Thoracic aorta (tissue), 2 donors: ENCODE data around the gene CDC7. TPM values are rescaled to one million over a fixed set of nuclear protein-coding genes. Genes with fewer than 3 reads are reported as not detected.

ENCODE experiments used
- ATAC-seq: fragments of 150-250 bp; one replicate; pipeline ENCODE4 v1.8.0; 2017; ENCODE audit warnings: low read depth; ENCODE audit not compliant: insufficient number of reproducible peaks, low FRiP score
- DNase-seq: peaks from one replicate; pipeline ENCODE4 v3.0.0-alpha.2; 2020; ENCODE audit warnings: low spot score
- H3K27ac ChIP-seq, 2 donors: fragments of 200-600 bp; sonication (generic); 1 replicate in 1 of 2; 2 replicates in 1 of 2; pipeline ENCODE4 v1.5.1; 2016; ENCODE audit warnings: mild to moderate bottlenecking in 2 of 2, moderate library complexity in 2 of 2
- H3K27me3 ChIP-seq: fragments of 200-600 bp; sonication (generic); replicated peaks from 2 replicates; pipeline ENCODE4 v1.6.0; 2016; ENCODE audit warnings: mild to moderate bottlenecking; ENCODE audit not compliant: insufficient read depth
- H3K36me3 ChIP-seq: fragments of 200-600 bp; sonication (generic); one replicate; pipeline ENCODE4 v1.5.1; 2016
- H3K4me1 ChIP-seq, 2 donors: fragments of 200-600 bp; sonication (generic); 1 replicate in 1 of 2; 2 replicates in 1 of 2; pipeline versions ENCODE4 v1.5.1 to v1.6.0; 2016; ENCODE audit warnings: low read depth in 2 of 2, mild to moderate bottlenecking in 1 of 2; ENCODE audit not compliant: control insufficient read depth in 1 of 2
- H3K4me3 ChIP-seq: fragments of 200-600 bp; sonication (generic); 2 replicates; pipeline ENCODE4 v1.5.1; 2016; ENCODE audit warnings: mild to moderate bottlenecking
- H3K9me3 ChIP-seq: fragments of 200-600 bp; sonication (generic); 2 replicates; pipeline ENCODE4 v1.5.1; 2016
- total RNA-seq, 2 donors: library from RNA; depleted of rRNA; stranded (reverse); fragments of >200 nt; gene quantifications; one replicate each; pipeline versions ENCODE4 v1.1.0 to v1.2.3, GENCODE V29; 2016
- TF ChIP-seq, protein P1 (sequence below): fragments of 200-600 bp; sonication (generic); IDR thresholded peaks from one replicate; pipeline ENCODE4 v1.5.1; 2019; ENCODE audit warnings: antibody characterized with exemption

The CDC7 gene
- total RNA-seq, 2 donors from 2014 or later = 0.14 to 2.1 TPM

DNA sequence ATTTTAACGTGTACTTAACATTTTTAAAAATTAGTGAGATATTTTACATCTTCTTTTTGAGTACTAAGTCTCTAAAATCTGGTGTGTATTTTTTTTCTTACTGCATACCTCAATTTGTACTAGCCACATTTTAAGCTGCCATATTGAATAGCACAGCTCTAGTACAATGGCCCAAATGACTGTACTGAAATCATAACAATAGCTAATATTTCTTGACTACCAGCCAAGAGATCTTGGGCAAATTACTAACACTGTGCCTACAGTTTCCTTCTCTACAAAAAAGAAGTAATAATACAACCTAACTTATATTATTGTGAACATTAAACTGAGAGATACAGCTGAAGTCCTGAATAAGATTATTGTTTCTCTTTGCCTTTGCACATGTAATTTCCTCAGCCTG is 57.2 kb downstream of the CDC7 start:
- no peaks in the 10 kb centered on the region for H3K36me3 ChIP-seq
- no peak for ATAC-seq

DNA sequence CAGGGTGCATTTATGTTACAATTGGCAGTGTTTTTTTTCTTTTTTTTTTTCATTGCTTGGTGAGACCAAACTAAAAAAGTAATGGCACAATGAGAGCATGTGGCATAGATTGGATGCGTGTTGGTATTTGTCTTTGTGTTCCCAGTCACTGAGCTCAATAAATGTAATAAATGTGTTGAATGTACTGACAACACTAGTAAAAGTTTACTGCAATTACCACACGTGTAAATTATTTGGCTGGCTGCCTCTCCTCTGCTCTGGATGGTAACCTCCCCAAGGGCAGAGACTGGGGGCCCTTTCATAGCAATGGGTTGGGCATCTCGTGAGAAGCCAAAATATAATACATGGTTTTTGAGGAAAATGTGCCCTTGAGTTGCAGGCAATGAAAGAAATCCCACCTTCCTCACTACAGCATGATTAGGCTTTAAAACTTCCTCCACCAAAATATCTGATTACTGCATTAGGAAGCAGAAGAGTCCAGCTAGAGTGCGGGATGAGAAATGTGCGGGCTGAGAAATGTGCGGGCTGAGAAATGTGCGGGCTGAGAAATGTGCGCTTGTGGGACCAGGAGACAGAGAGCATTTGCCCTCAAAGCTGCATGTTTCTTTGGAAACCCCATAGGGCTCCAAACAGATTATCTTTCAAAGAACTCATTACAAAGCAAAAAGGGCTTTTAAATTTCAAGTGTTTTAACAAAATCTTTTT is 58.5 kb downstream of the CDC7 start:
- ATAC-seq = no peak
- peaks cover under 1 to 5% of the 10 kb centered on the region in 2 donors for H3K4me1 ChIP-seq

More for the DNA sequence above, 57.2 kb downstream of the CDC7 start:
- Histone ChIP-seq H3K4me1 (peaks cover 5 to 11% of the 10 kb centered on the region in 2 donors), H3K4me3 (no peak overlapping the region), H3K27ac (no peak overlapping the region), H3K27me3 (no peaks in the 10 kb centered on the region), H3K9me3 (no peaks in the 10 kb centered on the region)
- DNase-seq = no peak
- TF ChIP-seq, protein P1, sequence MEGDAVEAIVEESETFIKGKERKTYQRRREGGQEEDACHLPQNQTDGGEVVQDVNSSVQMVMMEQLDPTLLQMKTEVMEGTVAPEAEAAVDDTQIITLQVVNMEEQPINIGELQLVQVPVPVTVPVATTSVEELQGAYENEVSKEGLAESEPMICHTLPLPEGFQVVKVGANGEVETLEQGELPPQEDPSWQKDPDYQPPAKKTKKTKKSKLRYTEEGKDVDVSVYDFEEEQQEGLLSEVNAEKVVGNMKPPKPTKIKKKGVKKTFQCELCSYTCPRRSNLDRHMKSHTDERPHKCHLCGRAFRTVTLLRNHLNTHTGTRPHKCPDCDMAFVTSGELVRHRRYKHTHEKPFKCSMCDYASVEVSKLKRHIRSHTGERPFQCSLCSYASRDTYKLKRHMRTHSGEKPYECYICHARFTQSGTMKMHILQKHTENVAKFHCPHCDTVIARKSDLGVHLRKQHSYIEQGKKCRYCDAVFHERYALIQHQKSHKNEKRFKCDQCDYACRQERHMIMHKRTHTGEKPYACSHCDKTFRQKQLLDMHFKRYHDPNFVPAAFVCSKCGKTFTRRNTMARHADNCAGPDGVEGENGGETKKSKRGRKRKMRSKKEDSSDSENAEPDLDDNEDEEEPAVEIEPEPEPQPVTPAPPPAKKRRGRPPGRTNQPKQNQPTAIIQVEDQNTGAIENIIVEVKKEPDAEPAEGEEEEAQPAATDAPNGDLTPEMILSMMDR = no peak

DNA sequence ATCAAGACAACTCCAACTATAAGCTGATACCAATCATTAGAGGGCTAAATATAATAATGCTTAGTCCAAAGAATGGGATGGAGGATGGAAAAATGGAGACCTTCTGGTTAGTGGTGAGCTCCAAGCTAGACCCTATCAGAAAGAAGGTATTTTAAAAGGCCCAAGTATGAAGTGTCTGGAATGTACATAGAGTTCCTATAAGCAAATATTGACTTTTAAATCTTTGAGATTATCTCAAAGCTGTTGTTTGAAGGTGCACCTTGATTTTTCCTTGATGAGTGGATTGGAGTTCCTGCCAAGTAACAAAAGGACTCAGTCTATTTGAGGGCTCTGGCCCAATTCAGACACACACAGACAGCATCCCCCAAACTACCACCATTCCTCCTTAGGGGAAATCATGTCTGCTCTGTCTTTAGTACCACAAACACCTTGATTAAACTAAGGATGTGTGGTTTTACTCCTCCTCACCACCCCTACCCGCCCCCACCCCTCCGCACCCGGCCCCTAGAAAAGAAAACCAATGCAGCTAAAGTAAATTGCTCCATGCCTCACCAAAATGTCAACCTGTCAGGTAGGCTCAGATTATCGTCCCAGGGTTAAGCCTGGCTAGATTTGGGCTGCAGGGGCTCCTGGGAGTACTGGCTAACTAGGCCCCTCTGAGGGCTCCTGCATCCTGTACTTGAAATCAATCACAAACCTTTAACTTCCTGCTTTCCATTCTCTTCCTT is 59.4 kb downstream of the CDC7 start:
- ATAC-seq (no peak), DNase-seq (no peak)
- H3K4me1 ChIP-seq = peaks cover 0 to 5% of the 10 kb centered on the region in 2 donors
- TF ChIP-seq, protein P1 = no peak
- H3K4me3 ChIP-seq = no peak overlapping the region
- no peaks in the 10 kb centered on the region for H3K27me3 ChIP-seq
- no peaks in the 10 kb centered on the region for H3K9me3 ChIP-seq
- no peak overlapping the region for H3K27ac ChIP-seq
- no peaks in the 10 kb centered on the region for H3K36me3 ChIP-seq

More for the DNA sequence above, 58.5 kb downstream of the CDC7 start:
- no peak overlapping the region for H3K4me3 ChIP-seq
- H3K27ac ChIP-seq = no peak overlapping the region
- TF ChIP-seq, protein P1 = no peak
- H3K9me3 ChIP-seq = no peaks in the 10 kb centered on the region
- H3K27me3 ChIP-seq = no peaks in the 10 kb centered on the region
- no peaks in the 10 kb centered on the region for H3K36me3 ChIP-seq
- no peak for DNase-seq

DNA sequence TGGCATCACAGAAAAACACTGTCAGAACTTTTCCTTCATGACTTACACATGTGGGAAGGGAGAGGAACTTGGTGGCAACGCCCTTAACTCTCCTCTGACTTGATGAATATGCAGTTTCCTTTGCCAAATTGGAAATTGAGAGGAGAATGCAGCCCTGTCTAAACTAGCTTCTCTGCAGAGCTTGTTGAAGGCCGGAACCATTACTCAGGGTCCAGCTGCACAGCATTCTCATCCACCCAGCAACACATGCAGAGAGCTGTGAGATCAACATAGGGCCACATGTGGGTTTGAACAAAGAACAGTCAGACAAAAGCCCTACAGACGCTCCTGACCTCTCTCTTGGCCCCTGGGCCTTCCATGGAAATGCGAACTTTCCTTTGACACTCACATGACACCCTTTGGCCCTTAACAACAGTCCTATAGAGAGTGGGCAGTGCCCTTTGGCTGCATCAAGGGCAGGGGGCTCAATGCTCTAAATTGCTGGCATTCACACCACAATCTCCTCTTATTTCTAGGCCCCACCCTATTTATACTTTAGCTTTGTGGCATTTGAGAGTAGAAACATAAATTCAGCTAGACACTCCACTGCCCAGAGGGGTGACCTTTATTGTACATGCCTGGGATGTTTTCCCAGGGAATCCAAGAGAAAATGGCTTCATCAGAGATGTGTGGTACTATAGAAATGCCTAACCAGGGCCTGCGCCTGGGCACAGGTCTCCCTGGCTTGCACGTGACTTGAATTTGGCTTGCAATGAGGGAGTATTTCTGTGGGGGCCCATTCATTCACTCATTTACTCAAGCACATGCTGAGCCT is 64.4 kb downstream of the CDC7 start:
- Histone ChIP-seq H3K27me3 (no peaks in the 10 kb centered on the region), H3K4me3 (no peak overlapping the region), H3K27ac (no peak overlapping the region), H3K9me3 (no peaks in the 10 kb centered on the region), H3K36me3 (no peaks in the 10 kb centered on the region), H3K4me1 (peaks cover 6 to 11% of the 10 kb centered on the region in 2 donors)
- TF ChIP-seq, protein P1 = no peak
- no peak for ATAC-seq
- DNase-seq = no peak

DNA sequence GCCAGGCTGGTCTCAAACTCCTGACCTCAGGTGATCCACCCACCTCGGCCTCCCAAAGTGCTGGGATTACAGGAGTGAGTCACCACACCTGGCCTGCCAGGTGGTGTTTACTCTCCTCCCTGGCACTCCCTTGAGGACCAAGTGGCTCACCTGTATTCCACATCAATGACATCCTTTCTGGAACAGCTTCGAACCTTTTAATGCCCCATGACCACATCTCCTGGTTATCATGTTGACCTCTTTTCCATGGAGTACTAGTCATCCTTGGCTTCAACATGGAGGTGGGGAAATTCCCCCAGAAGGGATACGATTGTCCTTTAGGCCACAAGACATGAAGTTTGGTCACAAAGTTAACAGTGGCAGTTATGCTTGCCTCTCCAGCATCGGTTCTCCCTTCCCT is 66.9 kb downstream of the CDC7 start:
- DNase-seq = no peak
- Histone ChIP-seq H3K27ac (no peak overlapping the region), H3K27me3 (no peaks in the 10 kb centered on the region), H3K9me3 (no peaks in the 10 kb centered on the region), H3K4me3 (no peak overlapping the region), H3K4me1 (peaks cover 13 to 29% of the 10 kb centered on the region in 2 donors), H3K36me3 (no peaks in the 10 kb centered on the region)
- ATAC-seq = no peak
- TF ChIP-seq, protein P1 = no peak
